Islet precursor cell (in vitro differentiated cells): ENCODE measurements around the gene CYP26B1.

Experiments
- DNase-seq: peaks from one replicate; pipeline ENCODE4 v3.0.0-alpha.2; 2018

The CYP26B1 gene

DNA sequence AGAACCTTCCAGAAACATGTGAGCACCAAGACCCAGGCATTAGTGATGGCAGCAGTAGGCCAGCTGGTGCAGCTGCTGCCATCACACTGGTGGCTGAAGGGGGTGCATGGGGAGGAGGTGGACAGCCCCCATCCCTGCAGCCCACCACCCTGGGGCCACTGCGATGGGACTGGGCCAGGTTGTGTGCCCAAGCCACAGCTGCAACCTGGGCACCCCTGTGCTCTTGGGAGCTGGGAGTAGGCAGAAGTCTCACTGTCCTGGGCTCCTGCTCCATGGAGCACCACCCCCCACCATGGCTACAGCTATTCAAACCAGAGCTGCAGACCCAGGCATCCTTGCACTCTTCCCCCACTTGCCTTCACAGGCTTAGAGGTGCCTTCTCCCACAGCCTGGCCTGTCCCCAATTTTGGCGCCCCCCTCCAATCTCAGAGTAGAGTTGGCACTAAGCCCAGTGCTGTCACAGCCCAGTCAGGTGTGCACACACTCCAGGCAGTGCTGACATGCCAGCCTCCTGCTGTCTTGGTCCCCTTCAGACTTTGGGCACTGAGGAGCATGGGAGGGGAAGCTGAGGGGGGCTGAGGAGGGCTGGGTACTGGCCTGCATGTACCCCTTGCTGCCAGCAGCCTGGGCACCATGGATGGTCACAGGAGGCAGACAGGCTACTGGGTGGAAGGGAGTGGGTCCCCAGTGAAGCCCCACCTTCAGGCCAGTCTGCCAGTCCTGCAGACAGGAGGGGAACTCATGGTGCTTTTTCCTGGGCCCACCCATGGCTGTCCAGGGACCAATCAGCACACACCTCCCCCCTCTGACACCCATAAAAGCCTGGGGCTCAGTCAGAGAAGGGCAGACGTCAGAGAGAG lies 67.1 kb downstream of the CYP26B1 start:
- no peak for DNase-seq
